HFF-Myc (cell line): Measurements from ENCODE around the gene PLK2.

ENCODE experiments used
- DNase-seq: peaks from one replicate; pipeline ENCODE4 v3.0.0-alpha.2; 2011; ENCODE audit warnings: low read depth; ENCODE audit errors: extremely low read depth
- H3K4me3 ChIP-seq: replicated peaks from 2 replicates; pipeline ENCODE4 v1.5.1; 2011; ENCODE audit warnings: low read depth, mild to moderate bottlenecking, control low read depth, low read length
- TF ChIP-seq, protein P1 (sequence below): IDR thresholded peaks from 2 replicates; pipeline ENCODE4 v1.5.1; 2012; ENCODE audit warnings: mild to moderate bottlenecking, low read depth, low read length, control low read depth; ENCODE audit errors: missing control alignments

PLK2 gene

DNA sequence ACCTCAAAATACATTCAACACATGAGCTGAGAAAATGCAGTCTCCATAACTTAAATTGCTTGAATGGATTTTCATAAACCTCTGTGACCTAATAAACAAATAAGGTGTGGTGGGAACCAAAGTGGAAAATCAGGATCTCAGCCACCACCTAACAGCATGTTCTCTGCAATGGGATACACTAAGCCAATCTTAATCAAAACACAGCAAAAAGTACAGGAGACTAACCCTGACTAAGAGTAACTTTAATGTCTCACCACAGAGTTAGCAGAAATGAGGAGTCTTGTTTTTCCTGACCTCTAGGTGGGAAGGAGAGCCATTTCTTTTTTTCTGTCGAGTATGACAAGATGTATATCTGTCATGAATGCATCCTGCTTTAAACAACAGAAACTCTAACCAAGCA, 48.5 kb downstream of the PLK2 start:
- no peak overlapping the region for H3K4me3 ChIP-seq
- no peak for DNase-seq
- TF ChIP-seq, protein P1, sequence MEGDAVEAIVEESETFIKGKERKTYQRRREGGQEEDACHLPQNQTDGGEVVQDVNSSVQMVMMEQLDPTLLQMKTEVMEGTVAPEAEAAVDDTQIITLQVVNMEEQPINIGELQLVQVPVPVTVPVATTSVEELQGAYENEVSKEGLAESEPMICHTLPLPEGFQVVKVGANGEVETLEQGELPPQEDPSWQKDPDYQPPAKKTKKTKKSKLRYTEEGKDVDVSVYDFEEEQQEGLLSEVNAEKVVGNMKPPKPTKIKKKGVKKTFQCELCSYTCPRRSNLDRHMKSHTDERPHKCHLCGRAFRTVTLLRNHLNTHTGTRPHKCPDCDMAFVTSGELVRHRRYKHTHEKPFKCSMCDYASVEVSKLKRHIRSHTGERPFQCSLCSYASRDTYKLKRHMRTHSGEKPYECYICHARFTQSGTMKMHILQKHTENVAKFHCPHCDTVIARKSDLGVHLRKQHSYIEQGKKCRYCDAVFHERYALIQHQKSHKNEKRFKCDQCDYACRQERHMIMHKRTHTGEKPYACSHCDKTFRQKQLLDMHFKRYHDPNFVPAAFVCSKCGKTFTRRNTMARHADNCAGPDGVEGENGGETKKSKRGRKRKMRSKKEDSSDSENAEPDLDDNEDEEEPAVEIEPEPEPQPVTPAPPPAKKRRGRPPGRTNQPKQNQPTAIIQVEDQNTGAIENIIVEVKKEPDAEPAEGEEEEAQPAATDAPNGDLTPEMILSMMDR: no peak

DNA sequence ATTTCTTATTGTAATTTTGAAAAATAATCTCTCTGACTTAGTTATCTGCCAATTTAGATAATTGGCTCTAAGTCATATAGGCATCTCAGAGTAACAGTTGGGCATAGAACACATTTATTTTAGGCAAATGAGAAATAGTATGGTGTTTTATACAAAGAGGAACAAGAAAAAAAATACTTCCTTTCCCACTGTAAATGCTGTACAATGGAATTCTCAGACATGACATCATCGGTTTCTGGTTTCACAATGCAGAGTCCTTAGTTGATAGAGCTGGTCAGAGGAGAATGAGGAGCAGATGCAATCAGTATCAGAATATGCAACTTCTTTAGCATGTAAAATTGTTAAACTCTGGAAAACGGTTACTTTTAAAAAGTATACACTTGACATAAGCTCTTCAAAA, 49.4 kb downstream of the PLK2 start:
- DNase-seq: peak; percentile 43
- TF ChIP-seq, protein P1: no peak

DNA sequence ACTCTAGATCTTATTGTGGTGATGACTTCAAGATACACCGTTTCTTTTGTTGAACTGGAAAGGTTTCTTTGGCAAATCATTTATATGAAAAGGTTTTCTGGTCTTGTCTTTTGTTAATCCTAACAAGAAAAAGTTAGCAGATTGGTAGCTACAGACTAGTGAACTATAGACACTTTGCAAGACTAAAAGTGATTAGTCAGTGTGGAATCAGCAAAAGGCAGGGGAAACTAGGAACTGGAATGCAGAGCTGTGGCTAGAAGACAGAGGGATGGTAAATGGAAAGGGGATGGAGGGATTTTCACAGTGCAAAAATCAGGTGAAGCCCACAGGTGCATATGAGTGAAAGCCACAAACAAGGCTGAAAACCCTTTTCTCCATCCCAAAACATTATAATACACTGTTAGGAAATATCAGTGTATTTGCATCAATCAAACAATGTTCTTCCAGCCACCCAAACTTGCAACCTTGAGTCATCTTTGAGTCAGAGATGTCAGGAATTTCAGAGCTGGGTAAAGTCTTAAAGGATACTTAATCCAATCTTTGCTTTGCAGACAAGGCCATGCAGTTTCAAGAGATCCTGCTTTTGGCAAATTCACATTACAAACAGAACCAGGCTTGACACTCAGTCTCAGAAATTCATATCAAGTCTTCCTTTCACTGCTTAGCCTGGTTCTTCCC, 52.7 kb downstream of the PLK2 start:
- no peak overlapping the region for H3K4me3 ChIP-seq
- DNase-seq: no peak
- TF ChIP-seq, protein P1: no peak

More for the DNA sequence above, 49.4 kb downstream of the PLK2 start:
- no peak overlapping the region for H3K4me3 ChIP-seq

DNA sequence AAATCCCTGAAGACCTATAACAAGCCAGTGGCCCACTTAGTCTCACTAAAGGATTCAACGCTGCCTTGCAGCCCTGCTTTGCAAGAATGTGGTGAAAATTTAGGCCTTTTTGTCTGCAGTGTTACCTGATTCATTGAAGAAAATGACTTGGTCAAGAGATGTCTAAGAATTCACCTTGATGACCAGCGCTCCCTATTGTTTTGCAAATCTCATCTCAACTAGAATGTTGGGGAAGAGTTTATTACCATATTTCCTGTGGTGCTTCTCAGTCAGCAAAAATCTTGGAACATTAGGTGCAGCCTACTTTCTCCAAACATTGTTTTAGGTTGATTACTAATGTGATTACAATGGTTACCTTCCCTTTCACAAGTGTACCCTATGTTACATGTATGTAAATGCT, 53.5 kb downstream of the PLK2 start:
- TF ChIP-seq, protein P1: no peak
- no peak for DNase-seq
- H3K4me3 ChIP-seq: no peak overlapping the region

DNA sequence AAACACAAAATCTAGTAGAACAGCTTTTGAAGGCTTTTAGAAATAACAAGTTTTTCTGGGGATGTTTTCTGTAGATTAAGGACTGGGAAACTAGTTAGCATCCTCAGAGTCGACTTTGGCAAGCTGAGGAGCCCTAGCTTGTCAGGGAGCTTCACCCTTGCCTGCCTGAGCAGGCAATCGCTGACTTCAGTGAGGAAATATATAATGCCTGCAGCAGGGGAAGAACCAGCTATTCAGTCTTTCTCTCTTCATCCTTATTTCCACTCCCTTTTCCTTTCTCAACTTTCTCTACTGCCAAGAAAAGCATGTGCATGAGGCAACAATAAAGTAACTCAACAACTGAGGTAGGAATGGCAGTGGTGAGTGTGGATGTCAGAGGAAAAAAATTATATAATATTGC, 54.7 kb downstream of the PLK2 start:
- no peak for DNase-seq
- TF ChIP-seq, protein P1: no peak
- H3K4me3 ChIP-seq: no peak overlapping the region

DNA sequence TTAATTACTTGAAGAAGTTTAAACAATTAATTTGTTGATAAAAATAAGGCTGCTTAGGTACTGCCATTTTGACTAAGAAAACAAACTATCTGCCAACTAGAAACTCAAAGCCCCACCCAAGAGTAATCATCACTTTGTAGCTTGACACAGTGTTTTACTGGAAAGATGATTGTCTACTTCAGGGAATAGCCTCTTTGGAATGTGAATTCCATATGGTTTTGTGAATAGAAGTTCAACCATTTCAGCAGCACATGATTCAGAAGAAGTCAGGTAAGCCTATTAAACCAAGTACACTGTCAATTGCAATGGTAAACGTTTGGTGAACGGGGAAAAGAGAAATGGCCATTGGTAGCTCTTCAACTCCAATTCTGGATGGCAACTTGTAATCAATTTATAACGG, 55.2 kb downstream of the PLK2 start:
- TF ChIP-seq, protein P1: no peak

More for the DNA sequence above, 55.2 kb downstream of the PLK2 start:
- DNase-seq: no peak
- H3K4me3 ChIP-seq: no peak overlapping the region
